Measurements from ENCODE around the gene BUD13. TPM values are rescaled to one million over a fixed set of nuclear protein-coding genes. Genes with fewer than 3 reads are reported as not detected.

BUD13 gene
- total and polyA plus RNA-seq, 9 of the 15 experiments (the other 6 are each of a cell fraction or from before 2014, with no cell fraction given): 9.5 to 34.1 (median 27.1) TPM

GRCh38 chr11:116776522-116776984, 3.8 kb upstream of the BUD13 start (continued):
- TF ChIP-seq ARID1B (IDR thresholded peaks at IDR 0.05) (peak; percentile 85), POLR2AphosphoS5 (IDR thresholded peaks at IDR 0.05; ENCODE audit: control insufficient read depth, insufficient read depth, low read depth, low read length) (peak; percentile 37), ZNF316 (IDR thresholded peaks at IDR 0.05) (peak; percentile 80), FOXJ2 (tag; IDR thresholded peaks at IDR 0.05) (no peak), ZNF253 (CRISPR knock-in tag; conservative IDR thresholded peaks at IDR 0.05) (no peak), SIN3B (IDR thresholded peaks at IDR 0.05; ENCODE audit: low read depth) (no peak), ASH1L (IDR thresholded peaks at IDR 0.05; ENCODE audit: borderline replicate concordance, low read depth, partially characterized antibody) (no peak), KLF10 (CRISPR knock-in tag; IDR thresholded peaks at IDR 0.05) (no peak), ZNF512 (tag; IDR thresholded peaks at IDR 0.05) (no peak), ZNF175 (CRISPR knock-in tag; IDR thresholded peaks at IDR 0.05; ENCODE audit: low read depth) (no peak), TAF1 (IDR thresholded peaks at IDR 0.05; ENCODE audit: control insufficient read depth, extremely low read depth, insufficient read depth, low read length, severe bottlenecking) (no peak), SNAPC5 (CRISPR knock-in tag; IDR thresholded peaks at IDR 0.05) (no peak), MAFK (IDR thresholded peaks at IDR 0.05; ENCODE audit: low read length) (peak; percentile 52; the same call in 1 of the 2 replicates), TBL1XR1 (IDR thresholded peaks at IDR 0.05; ENCODE audit: low read length in 2 of 2) (0 out of 4 replicates have a peak, but pooled peaks of 1 of the 2 experiments have one; percentile 17), FOSL1 (tag; conservative IDR thresholded peaks at IDR 0.05) (peak; percentile 60; the same call in 1 of the 2 replicates), MYC (IDR thresholded peaks at IDR 0.05; ENCODE audit: low read depth, low read length) (no peak), MYC (CRISPR knock-in tag; IDR thresholded peaks at IDR 0.05; ENCODE audit: borderline replicate concordance, low read depth) (no peak), TFAP4 (CRISPR knock-in tag; IDR thresholded peaks at IDR 0.05; ENCODE audit: borderline replicate concordance) (peak; percentile 13; the same call in 1 of the 2 replicates), PHF20 (IDR thresholded peaks at IDR 0.05; ENCODE audit: partially characterized antibody) (no peak), ETS1 (conservative IDR thresholded peaks at IDR 0.05; ENCODE audit: control insufficient read depth, low read depth, low read length) (no peak), ADNP (tag; IDR thresholded peaks at IDR 0.05) (0 out of 2 replicates have a peak, but pooled peaks have one; percentile 31), ELK3 (CRISPR knock-in tag; IDR thresholded peaks at IDR 0.05) (no peak), GTF2B (IDR thresholded peaks at IDR 0.05; ENCODE audit: extremely low read depth, insufficient read length) (no peak)
